ENCODE measurements around the gene CALML5.

The CALML5 gene

DNA sequence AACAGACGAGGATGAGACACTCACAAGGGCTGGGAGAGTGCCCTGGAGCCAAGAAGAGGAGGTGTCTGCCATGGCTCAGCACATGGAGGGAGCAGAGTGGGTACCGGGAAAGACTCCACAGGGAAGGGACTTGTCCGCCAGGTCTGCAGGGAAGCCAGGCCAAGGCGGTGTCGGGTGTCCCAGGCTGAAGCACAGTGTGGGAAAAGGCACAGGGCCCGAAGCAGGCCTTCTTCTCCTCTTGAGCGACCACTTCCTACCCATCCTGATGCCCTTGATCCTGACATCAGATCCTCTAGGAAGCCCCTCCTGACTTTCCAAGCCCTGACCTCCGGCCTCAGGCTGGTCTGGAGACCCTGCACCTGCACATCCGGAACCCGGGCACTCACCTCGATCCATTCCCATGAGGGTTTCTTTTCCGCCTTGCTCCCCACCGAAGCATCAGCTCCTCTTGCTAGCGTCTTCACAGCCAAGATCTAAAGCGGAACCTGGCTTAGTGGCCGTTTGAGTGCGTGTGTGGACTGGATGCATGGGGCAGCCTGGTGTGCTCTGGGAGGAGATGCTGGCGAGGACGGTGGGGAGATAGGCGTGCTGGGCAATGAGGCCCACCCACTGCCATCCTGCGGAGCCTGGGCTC is 33.8 kb upstream of the CALML5 start:
- no CpG with 5 or more reads among the region's 21 CpGs for WGBS (ENCODE audit: insufficient coverage, insufficient read length)
- Histone ChIP-seq H3K36me3 (ENCODE audit: control insufficient read depth, insufficient read depth, low read length) (no peaks in the 10 kb centered on the region), H3K4me3 (ENCODE audit: low read length) (no peak overlapping the region), H3K9me3 (ENCODE audit: control insufficient read depth, insufficient read depth, low read length) (no peaks in the 10 kb centered on the region), H3K4me1 (ENCODE audit: control insufficient read depth, insufficient read depth, low read length) (no peaks in the 10 kb centered on the region), H3K27me3 (ENCODE audit: control insufficient read depth, insufficient read depth, low read length) (no peaks in the 10 kb centered on the region), H3K27ac (ENCODE audit: low read length) (no peak overlapping the region)
- DNase-seq (ENCODE audit: low read depth, low spot score): no peak

DNA sequence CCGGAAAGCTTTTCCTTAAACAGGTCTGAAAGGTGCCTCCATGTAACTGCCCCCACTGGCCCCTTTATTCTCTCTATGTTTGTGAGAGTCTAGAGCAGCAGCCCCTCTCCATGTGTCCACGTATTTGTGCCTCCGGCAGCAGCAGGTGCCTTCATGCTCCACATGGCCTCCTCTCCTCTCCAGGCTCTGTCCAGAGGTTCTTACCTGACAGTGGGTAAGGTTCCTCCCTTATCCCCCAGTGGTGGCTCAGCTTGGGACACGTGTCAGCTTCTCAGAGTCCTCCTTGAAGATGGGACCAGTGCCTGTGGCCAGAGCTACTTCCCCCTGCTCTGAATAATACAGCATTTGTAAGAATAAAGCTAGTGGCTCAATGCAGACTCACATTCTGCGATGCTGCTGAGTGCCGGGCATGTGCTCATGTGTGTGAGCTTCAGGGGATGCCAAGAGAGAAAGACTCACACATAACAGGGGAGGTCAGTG is 33.3 kb upstream of the CALML5 start:
- no peak for DNase-seq (ENCODE audit: low read depth, low spot score)
- no peak overlapping the region for H3K27ac ChIP-seq (ENCODE audit: low read length)
- no peaks in the 10 kb centered on the region for H3K36me3 ChIP-seq (ENCODE audit: control insufficient read depth, insufficient read depth, low read length)
- H3K4me3 ChIP-seq (ENCODE audit: low read length): no peak overlapping the region
- no peaks in the 10 kb centered on the region for H3K4me1 ChIP-seq (ENCODE audit: control insufficient read depth, insufficient read depth, low read length)
- no peaks in the 10 kb centered on the region for H3K27me3 ChIP-seq (ENCODE audit: control insufficient read depth, insufficient read depth, low read length)
- no peaks in the 10 kb centered on the region for H3K9me3 ChIP-seq (ENCODE audit: control insufficient read depth, insufficient read depth, low read length)
- no CpG with 5 or more reads among the region's 6 CpGs for WGBS (ENCODE audit: insufficient coverage, insufficient read length)

DNA sequence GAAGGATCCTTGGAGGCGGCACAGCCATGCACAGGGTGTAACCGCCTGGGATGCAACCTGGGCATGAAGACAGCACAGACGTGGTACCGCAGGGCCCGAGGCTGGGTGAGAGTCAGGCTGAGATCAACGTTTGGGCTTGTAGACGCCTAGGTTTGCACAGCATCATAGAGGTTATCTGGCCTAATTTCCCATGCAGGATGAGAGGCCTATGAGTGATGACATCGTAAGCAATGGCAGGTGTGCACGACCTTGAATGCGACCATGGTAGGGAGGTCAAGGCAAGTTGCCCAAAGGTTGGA is 32.9 kb upstream of the CALML5 start:
- Histone ChIP-seq H3K27me3 (ENCODE audit: control insufficient read depth, insufficient read depth, low read length) (no peaks in the 10 kb centered on the region), H3K4me1 (ENCODE audit: control insufficient read depth, insufficient read depth, low read length) (no peaks in the 10 kb centered on the region), H3K4me3 (ENCODE audit: low read length) (no peak overlapping the region), H3K36me3 (ENCODE audit: control insufficient read depth, insufficient read depth, low read length) (no peaks in the 10 kb centered on the region), H3K27ac (ENCODE audit: low read length) (no peak overlapping the region), H3K9me3 (ENCODE audit: control insufficient read depth, insufficient read depth, low read length) (no peaks in the 10 kb centered on the region)
- no peak for DNase-seq (ENCODE audit: low read depth, low spot score)
- no CpG with 5 or more reads among the region's 10 CpGs for WGBS (ENCODE audit: insufficient coverage, insufficient read length)

DNA sequence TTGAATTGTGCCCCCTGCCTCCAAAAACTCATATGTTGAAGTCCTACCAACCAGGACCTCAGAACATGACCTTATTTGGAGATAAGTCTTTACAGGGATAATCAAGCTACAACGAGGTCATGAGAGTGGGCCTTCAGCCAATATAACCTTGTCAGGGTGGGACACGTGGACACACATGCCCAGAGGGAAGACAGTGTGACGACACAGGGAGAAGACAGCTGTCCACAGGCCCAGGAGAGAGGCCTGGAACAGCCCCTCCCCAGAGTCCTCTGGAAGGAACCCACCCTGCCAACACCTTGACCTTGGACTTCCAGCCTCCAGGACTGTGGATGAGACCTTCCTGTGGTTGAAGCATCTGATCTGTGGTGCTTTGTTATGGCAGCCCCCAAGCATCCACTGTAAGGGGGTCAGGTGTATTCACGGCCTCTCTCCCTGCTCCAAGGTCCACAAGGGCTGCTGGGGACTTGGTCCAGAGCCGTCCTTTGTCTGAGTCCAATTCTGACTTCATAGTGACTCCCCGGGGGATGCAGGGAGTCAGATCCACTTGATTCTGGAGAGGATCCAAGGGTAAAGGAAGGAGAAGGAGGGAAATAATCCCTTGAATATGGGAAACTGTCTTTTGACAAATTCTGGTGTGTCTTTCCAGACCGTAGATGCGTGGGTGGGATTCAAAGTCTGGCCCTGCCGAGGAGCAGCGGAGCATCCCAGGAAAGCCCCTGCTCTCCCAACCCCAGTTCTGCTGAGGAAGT is 32.4 kb upstream of the CALML5 start:
- H3K4me3 ChIP-seq (ENCODE audit: low read length): no peak overlapping the region
- H3K4me1 ChIP-seq (ENCODE audit: control insufficient read depth, insufficient read depth, low read length): no peaks in the 10 kb centered on the region
- no peaks in the 10 kb centered on the region for H3K9me3 ChIP-seq (ENCODE audit: control insufficient read depth, insufficient read depth, low read length)
- no peaks in the 10 kb centered on the region for H3K36me3 ChIP-seq (ENCODE audit: control insufficient read depth, insufficient read depth, low read length)
- no peak for DNase-seq (ENCODE audit: low read depth, low spot score)
- WGBS (ENCODE audit: insufficient coverage, insufficient read length): no CpG with 5 or more reads among the region's 10 CpGs
- no peak overlapping the region for H3K27ac ChIP-seq (ENCODE audit: low read length)
- H3K27me3 ChIP-seq (ENCODE audit: control insufficient read depth, insufficient read depth, low read length): no peaks in the 10 kb centered on the region

DNA sequence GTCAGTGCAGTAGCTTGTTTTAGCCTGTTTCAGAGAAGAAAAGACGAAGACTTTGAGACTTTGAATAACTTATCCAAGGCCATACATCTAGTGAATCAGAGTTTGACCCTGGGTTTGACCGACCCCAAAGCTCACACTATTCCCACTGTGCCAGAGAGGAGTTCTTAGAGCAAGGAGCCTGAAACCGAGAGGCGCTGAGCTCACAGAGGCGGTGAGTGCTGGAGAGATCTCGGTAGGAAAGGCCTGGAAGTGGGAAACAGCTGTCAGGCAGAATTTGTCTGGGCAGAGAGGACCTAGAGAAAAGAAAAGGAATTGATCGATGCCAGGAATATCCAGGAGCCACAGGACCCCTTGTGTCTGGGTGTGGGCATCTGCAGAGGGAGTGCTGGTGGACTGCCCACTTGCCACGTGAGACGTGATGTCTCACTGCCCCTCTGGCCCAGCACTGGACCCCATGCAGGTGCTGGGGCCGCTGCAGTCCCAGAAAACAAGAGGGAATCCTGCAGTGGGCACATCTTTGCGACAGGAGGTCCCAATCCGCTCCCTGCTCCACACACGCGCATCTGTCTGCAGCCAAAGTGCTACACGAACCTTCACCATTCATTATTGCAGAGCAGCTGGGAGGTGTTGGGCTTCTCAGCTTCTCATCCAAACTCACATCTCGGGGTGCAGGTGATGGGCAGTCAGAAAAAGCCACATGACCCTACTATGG is 31.6 kb upstream of the CALML5 start:
- Histone ChIP-seq H3K9me3 (ENCODE audit: control insufficient read depth, insufficient read depth, low read length) (no peaks in the 10 kb centered on the region), H3K4me3 (ENCODE audit: low read length) (no peak overlapping the region), H3K36me3 (ENCODE audit: control insufficient read depth, insufficient read depth, low read length) (no peaks in the 10 kb centered on the region), H3K27ac (ENCODE audit: low read length) (no peak overlapping the region), H3K27me3 (ENCODE audit: control insufficient read depth, insufficient read depth, low read length) (no peaks in the 10 kb centered on the region), H3K4me1 (ENCODE audit: control insufficient read depth, insufficient read depth, low read length) (no peaks in the 10 kb centered on the region)
- WGBS (ENCODE audit: insufficient coverage, insufficient read length): no CpG with 5 or more reads among the region's 16 CpGs
- no peak for DNase-seq (ENCODE audit: low read depth, low spot score)

DNA sequence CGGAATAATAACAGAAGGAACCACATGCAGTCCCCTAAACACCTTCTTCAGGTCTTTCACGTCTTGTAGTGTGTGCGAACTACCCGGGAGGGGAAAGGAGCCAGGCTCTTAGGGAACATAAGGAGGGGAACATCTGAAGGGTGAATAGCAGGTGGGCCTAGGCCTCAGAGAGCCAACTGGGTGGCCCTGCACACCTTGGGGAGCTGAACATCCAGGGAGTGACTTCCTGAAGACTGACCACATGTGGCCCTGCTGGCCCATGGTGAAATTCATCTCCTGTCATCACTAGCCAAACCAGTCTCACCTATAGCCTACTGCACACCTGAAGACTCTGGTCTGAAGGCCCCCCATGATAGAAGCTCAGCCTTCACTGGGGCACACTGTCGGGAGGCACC is 31.0 kb upstream of the CALML5 start:
- Histone ChIP-seq H3K4me3 (ENCODE audit: low read length) (no peak overlapping the region), H3K9me3 (ENCODE audit: control insufficient read depth, insufficient read depth, low read length) (no peaks in the 10 kb centered on the region), H3K36me3 (ENCODE audit: control insufficient read depth, insufficient read depth, low read length) (no peaks in the 10 kb centered on the region), H3K27me3 (ENCODE audit: control insufficient read depth, insufficient read depth, low read length) (no peaks in the 10 kb centered on the region), H3K4me1 (ENCODE audit: control insufficient read depth, insufficient read depth, low read length) (no peaks in the 10 kb centered on the region; the same call in 1 of the 2 replicates), H3K27ac (ENCODE audit: low read length) (no peak overlapping the region)
- no peak for DNase-seq (ENCODE audit: low read depth, low spot score)
- no CpG with 5 or more reads among the region's 5 CpGs for WGBS (ENCODE audit: insufficient coverage, insufficient read length)

DNA sequence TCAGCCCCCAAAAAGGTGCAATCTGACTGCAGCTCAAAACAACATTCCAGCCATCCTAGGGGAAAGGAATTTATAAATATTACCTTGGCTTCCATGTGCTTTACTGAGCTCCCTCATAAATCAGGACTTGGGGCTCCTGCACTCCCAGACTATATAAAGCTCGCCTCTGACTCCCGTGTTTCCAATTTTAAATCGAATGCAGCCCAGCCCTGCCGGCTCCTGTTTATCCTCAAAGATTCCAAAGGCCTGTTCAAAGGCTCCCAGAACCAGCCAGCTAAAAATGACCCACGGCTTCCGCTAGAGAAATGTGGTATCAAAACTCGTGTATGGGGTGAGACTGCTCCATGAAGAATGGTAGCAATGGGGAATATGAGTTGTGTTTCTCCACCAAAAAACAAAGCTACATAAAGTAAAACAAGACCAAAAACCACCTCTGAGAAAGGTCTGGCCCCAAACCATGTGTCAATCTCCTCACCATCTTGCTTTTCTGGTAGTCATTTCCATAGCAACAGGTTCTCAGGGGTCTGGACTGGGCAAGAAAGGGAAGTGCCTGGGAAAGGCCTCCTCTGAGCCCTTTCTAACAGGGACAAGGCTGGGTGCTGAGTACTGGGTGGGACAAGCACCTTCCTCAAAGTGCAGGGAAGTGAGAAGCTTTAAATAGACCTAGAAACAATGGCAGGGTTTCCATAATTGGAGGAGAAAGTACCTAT is 30.5 kb upstream of the CALML5 start:
- DNase-seq (ENCODE audit: low read depth, low spot score): no peak
- no peaks in the 10 kb centered on the region for H3K9me3 ChIP-seq (ENCODE audit: control insufficient read depth, insufficient read depth, low read length)
- no peaks in the 10 kb centered on the region for H3K27me3 ChIP-seq (ENCODE audit: control insufficient read depth, insufficient read depth, low read length)
- H3K36me3 ChIP-seq (ENCODE audit: control insufficient read depth, insufficient read depth, low read length): no peaks in the 10 kb centered on the region
- WGBS (ENCODE audit: insufficient coverage, insufficient read length): no CpG with 5 or more reads among the region's 7 CpGs
- H3K4me3 ChIP-seq (ENCODE audit: low read length): no peak overlapping the region
- no peak overlapping the region for H3K27ac ChIP-seq (ENCODE audit: low read length)
- H3K4me1 ChIP-seq (ENCODE audit: control insufficient read depth, insufficient read depth, low read length): no peaks in the 10 kb centered on the region; the same call in 1 of the 2 replicates

DNA sequence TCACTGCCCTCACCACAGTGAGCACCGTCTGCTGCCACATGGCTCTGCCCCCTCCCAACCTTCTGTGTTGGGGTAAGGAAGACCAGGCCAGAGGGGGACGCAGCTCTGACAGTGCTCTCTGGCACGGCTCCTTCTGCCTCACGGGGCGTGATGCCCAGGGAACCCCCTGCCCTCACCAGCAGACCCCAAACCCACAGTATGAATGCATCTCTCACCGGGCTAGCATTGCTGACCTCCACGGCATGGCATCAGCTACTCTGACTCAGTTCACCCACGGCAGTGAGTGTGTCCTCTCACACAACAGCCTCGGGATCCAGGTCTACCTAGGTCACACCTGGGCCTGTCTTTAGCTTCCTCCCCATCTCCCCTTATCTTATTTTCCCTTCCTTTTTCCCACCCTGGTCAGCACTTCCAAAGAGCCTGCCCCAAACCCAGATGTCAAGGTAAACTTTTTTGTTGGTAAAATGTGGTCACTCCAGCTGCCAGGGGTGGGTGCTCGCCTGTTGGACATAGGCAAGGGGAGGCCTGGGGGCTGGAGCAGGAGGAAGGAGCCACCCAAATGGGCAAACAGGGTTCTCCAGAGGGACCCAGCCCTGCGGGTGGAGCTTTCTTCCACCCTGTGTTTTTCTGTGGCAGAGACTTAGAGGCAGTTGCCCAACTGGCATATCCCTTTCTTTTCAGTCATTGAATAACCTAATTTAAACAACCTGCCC is 29.8 kb upstream of the CALML5 start:
- no CpG with 5 or more reads among the region's 11 CpGs for WGBS (ENCODE audit: insufficient coverage, insufficient read length)
- H3K27ac ChIP-seq (ENCODE audit: low read length): no peak overlapping the region
- no peaks in the 10 kb centered on the region for H3K36me3 ChIP-seq (ENCODE audit: control insufficient read depth, insufficient read depth, low read length)
- DNase-seq (ENCODE audit: low read depth, low spot score): no peak
- H3K27me3 ChIP-seq (ENCODE audit: control insufficient read depth, insufficient read depth, low read length): no peaks in the 10 kb centered on the region
- H3K9me3 ChIP-seq (ENCODE audit: control insufficient read depth, insufficient read depth, low read length): no peaks in the 10 kb centered on the region
- no peaks in the 10 kb centered on the region; the same call in 1 of the 2 replicates for H3K4me1 ChIP-seq (ENCODE audit: control insufficient read depth, insufficient read depth, low read length)
- H3K4me3 ChIP-seq (ENCODE audit: low read length): no peak overlapping the region

DNA sequence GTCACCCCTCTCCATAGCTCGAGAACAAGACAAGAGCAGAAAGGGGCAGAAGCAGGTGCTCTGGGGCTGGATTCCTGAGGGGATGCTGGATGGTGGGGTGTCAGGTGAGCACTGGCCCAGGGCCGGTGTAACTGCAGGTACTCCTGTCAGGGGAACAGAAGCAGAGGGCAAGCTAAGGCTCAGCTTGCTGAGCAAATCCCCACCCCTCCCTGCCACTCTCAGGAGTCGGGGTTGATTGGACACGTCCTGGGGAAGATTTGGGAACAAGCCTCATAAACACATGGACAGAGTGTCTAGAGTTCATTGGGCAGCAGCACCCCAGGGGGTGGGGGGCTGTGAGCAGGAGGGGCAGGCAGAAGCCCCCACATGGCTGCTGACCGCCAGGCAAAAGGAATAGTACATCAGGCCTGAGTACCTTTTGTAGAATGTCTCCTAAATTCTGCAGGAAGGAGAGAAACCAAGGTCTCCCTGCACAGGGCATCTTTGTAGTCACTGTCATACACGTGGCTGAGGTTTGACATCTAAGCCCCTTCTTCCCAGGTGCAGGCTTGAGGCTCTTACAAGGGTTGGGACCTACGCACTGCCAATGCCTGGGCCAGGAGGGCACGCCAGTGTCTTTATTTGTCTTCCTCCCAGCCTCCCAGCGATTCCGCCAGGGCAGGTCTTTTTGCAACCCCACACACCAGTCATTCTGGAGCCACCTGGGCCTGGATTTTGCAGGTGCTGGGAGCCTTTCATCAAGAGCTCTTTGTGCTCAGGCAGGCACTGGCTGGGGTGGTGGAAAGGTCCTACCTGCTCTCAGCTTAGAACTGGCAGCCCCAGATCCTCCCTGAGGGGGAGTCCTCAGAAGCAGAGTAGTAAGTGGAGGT is 28.2 kb upstream of the CALML5 start:
- Histone ChIP-seq H3K9me3 (ENCODE audit: control insufficient read depth, insufficient read depth, low read length) (no peaks in the 10 kb centered on the region), H3K27me3 (ENCODE audit: control insufficient read depth, insufficient read depth, low read length) (no peaks in the 10 kb centered on the region), H3K27ac (ENCODE audit: low read length) (no peak overlapping the region), H3K4me3 (ENCODE audit: low read length) (no peak overlapping the region), H3K4me1 (ENCODE audit: control insufficient read depth, insufficient read depth, low read length) (no peaks in the 10 kb centered on the region; the same call in 1 of the 2 replicates), H3K36me3 (ENCODE audit: control insufficient read depth, insufficient read depth, low read length) (no peaks in the 10 kb centered on the region)
- WGBS (ENCODE audit: insufficient coverage, insufficient read length): no CpG with 5 or more reads among the region's 10 CpGs
- no peak for DNase-seq (ENCODE audit: low read depth, low spot score)
